CD4-positive, alpha-beta T cell treated with Interferon alpha-2 for 1 hour (primary cell): ENCODE measurements around the gene PARD6B.
A peak's percentile ranks its signal among the peaks of the same experiment; 100 is the strongest.
"Not testable (repeated sequence)": the region's sequence is repeated elsewhere in the genome, so short reads cannot be mapped to it uniquely, and the experiment has no call there.

Experiments used
- DNase-seq, 2 donors: peaks; one replicate each; pipeline ENCODE4 v3.0.0-alpha.2; 2020 to 2022

Gene PARD6B

DNA sequence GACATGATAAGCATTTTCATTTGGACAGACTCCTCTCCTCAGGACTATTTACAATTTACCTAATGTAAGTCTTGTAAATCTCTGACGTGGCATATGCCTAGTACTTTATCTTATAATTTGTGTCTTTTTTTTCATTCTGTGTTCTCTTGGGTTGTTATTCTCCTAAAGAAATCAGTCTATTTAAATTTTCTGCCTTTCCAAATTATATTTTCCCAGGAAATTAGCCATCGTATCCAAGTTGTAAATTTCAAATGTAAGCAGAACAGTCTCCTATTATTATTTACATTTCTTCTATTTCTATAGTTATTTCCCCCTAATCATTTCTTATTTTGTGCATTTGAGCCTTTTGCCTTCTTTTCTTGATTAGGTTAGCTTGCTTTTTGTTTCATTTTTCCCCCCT lies 46.0 kb downstream of the PARD6B start:
- no peak for DNase-seq

DNA sequence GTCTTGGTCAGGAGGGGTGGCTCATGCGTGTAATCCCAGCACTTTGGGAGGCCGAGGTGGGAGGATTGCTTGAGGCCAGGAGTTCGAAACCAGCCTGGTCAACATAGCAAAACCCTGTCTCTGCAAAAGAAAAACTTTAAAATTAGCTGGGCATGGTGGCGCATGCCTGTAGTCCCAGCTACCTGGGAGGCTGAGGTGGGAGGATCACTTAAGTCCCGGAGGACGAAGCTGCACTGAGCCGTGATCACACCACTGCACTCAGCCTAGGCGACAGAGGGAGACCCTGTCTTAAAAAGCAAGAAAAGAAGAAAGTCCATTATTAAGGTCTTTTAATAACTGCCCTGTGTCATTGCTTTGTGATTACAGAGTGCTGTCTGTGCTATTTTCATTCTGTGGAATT lies 47.6 kb downstream of the PARD6B start:
- DNase-seq: not testable (repeated sequence)

DNA sequence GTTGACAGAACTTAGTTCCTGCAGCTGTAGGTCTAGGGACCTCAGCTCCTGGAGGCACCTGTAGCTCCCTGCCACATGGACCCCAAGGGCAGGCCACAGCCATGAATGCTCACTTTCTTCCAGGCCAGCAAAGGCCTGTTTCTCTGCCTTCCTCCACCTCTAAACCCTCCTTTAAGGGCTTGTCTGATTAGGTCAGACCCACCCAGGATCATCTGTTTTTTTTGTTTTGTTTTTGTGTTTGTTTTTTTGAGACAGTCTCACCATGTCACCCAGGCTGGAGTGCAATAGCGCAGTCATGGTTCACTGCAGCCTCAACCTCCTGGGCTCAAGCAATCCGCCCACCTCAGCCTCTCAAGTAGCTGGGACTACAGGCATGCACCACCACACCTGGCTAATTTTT lies 52.0 kb downstream of the PARD6B start:
- no peak for DNase-seq

DNA sequence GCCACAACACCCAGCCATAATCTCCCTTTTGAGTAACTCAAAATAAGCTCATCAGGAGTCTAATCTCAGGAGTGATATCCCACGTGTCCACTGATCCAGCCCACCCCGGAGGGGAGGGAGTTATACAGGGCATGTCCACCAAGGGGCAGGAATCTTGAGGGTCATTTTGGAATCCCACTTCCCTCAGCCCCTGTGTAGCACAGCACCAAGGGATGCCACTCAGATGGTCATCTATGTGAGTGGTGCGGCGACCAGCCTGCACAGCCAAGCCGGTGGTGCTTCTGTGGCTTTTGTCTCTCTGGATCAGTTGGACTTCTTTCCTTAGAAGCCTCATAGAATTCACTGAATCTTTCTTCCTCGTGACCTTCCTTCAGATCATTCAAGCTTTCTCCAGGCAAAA lies 52.5 kb downstream of the PARD6B start:
- DNase-seq: no peak

DNA sequence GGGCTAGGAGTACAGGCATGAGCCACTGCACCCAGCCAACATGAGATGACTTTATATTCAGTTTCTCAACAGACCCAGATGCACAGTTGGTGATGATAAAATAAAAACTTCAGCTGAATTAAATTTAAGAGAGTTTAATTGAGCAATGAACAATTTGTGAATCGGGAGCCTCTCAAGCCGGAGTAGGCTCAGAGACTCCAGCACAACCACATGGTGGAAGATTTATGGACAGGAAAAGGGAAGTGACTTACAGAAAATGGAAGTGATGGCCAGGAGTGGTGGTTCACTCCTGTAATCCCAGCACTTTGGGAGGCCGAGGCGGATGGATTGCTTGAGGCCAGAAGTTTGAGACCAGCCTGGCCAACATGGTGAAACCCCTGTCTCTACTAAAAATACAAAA lies 53.1 kb downstream of the PARD6B start:
- no peak for DNase-seq

DNA sequence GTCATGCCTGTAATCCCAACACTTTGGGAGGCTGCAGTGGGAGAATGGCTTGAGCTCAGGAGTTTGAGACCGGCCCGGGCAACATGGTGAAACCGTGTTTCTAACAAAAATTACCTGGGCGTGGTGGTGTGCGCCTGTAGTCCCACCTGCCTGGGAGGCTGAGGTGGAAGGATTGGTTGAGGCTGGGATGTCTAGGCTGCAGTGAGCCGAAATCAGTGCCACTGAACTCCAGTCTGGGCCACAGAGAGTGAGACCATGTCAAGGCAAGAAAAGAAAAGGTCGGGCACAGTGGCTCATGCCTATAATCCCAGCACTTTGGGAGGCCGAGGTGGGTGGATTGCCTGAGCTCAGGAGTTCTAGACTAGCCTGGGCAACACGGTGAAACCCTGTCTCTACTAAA lies 55.3 kb downstream of the PARD6B start:
- no peak for DNase-seq

DNA sequence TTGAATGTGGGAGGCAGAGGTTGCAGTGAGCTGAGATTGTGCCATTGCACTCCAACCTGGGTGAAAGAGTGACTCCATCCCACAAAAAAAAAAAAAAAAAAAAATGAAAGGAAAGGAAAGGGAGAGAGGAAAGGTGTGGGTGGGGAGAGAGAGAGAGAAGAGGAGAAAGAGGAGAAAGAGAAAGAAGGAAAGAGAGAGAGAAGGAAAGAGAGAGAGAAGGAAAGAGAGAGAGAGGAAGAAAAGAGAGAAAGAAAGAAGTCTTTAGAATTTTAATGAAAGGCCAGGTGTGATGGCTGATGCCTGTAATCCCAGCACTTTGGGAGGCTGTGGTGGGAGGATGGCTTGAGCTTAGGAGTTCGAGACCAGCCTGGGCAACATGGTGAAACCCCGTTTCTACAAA lies 55.8 kb downstream of the PARD6B start:
- no peak for DNase-seq

DNA sequence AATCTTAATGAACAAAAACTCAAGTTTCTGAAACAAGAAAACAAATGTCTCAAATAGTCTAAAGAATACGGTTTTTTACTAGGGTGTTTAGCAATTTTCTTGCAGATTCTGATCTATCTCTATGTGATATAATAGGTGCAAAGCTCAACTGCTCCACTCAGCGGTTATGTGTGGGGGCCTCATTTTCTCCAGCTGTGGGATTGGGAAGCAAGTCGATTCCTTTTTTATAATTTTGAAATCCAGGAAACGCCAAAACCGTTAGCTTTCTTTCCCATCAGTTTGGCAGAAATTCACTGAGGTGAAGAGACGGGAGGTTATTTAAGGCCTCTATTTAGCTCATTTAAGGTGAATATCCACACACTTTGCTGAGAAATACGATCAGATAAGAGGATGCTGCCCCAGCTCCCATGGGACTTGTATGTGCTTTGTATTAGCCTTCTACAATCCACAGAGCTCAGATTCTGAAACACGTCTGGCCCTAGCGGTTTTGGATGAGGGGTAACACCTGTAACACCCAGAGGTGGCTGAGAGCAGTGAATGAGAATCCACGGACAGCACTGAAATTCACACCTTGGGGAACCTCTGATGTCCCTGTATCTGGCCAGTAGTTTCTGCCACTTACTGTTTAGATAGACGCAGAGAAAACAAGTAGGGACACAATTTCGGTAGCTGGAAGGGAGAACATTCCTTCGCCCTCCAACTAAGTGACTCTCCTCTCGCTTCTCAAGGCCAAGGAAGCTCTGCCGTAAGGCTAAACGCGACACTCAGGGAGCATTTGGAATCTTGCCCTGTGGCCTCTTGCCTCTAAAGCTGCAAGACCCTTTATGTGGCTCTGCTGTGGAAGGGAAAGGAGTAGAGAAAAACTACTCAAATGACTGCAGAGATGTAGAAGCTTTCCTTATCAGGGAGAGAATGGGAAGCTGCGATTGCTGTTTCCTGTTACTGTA lies 56.9 kb downstream of the PARD6B start:
- DNase-seq: no peak

DNA sequence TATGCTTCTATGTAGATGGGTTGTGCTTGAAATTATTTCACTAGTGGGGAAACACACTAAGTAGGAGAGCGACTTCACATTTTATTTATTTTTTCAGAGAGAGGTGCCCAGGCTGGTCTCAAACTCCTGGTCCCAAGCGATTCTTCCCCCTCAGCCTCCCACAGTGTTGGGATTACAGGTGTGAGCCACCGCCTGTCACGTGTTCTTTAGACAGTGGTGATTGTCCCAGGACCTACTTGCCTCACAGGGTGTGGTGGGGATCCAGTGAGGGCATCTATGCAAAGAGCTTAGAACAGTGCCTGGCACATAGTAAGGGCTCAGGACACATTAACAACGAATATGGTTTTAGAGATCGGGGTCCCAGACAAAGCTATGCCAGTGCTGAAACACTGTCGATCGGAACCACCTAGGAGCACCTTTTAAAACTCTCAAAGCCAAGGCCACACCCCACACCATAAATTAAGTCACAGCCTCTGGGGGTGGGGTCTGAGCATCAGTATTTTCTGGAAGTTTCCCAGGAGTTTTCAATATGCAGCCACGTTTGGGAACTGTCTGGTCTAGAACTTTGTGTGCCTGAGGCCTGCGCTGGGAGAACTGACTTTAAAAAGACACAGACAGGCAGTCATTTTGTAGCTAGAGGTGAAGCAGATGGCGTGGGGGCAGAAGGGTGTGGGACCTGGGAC lies 58.7 kb downstream of the PARD6B start:
- DNase-seq: no peak

DNA sequence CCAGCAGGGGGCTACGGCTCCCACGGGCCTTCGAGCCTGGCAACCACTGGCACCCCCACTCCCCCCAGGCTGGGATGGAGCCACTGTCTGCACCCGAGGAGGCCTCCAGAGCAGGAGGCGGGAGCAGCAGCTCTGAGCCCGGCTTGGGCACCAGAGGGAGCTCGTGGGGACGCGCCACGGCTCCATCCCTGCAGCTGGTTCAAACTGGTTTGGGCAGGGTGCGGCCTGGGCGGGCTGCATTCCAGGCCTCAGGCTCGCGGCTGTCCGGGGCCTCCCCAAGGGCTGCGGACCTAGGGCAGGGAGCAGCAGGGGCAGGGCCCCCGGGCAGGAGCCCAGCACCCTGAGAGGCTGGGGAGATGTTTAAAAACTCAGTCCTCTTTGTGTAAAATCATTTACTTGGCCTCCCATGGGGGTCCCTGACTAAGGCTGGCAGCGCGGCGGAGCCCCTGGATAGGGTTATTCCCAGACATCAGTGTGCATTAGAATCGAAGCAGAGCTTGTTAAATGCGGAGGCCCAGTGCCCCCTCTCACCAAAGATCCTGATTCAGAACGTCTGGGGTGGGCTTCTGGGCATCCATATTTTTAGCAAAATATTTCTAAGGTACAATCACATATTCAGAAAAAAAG lies 59.4 kb downstream of the PARD6B start:
- peak; percentile 73 to 79 for DNase-seq

DNA sequence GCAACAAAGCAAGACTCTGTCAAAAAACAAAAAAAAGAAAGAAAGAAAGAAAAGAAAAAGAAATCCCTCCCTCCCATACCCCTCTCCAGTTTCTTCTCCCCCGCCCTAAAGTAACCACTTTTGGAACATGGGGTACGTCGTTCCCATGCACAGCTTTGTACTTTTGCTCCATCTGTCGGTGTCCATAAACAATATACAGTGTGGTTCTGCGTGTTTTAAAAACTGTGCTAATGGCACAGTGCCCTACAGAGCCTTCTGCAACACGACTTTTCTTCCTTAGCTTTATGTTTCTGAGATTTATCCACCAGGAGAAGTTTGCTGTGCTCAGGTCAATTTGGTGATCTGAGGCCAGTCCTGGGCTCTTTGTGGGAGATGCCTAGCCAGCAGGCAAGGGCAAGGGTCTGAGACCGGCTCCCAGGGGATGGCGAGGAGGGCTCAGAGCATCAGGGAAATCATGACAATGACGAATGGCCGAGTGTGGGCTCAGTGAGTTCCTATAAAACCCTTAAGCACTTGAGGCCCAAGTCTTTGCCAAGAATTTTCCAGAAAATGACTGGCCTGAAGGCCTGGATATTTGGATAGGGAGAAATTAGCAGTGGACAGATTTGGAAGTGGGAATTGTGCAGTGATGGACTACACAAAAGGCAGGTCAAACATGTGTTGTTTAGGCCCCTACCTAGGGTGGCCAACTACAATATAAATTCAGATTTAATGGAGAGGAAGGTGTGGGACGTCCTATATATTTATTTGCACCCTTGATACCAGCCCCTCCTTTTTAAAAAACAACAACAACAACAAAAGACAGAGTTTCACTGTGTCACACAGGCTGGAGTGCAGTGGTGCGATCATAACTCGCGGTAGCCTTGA lies 61.6 kb downstream of the PARD6B start:
- no peak for DNase-seq

DNA sequence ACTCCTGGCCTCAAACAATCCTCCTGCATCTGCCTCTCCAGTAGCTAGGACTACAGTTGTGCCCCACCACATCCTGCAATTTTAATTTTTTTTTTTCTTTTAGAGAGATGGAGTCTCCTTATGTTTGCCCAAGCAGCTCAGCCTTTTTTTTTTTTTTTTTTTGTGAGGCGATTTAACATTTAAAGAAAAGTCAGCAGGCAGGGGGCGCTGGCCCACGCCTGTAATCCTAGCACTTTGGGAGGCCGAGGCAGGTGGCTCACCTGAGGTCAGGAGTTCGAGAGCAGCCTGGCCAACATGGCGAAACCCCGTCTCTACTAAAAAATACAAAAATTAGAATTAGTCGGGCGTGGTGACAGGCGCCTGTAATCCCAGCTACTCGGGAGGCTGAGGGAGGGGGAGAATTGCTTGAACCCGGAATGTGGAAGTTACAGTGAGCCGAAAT lies 62.2 kb downstream of the PARD6B start:
- peak; percentile 44 to 63 for DNase-seq

DNA sequence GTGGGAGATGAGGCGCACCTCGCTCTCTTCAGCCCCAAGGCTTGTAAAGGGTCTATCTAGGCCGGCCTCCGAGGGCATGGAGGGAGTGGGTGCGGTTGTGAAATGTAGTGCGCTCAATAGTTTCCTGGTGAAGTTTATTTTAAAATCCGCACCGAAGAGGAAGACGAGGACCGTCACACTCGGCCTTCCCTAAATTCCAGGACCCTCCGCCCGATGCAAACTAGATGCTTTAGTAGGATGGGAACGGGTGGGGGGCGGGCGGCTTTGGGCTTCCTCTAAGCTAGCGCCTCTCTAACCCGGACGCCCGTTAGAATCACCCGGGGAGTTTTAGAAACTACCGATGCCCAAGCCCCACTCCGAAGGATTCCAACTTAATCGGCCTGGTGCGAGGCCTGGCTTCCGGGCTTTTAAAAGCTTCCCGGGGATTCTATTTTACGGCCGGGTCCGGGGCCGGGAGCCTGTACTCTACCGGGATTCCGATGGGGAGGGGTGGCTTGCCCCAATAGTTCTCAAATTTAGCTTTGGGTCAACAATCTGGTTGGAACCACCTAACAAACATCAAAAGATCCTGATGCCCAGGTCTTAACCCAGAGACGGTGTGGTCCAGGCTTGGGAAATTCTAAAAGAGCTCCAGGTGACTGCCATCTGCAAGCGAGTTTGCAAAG lies 62.9 kb downstream of the PARD6B start:
- DNase-seq: no peak

DNA sequence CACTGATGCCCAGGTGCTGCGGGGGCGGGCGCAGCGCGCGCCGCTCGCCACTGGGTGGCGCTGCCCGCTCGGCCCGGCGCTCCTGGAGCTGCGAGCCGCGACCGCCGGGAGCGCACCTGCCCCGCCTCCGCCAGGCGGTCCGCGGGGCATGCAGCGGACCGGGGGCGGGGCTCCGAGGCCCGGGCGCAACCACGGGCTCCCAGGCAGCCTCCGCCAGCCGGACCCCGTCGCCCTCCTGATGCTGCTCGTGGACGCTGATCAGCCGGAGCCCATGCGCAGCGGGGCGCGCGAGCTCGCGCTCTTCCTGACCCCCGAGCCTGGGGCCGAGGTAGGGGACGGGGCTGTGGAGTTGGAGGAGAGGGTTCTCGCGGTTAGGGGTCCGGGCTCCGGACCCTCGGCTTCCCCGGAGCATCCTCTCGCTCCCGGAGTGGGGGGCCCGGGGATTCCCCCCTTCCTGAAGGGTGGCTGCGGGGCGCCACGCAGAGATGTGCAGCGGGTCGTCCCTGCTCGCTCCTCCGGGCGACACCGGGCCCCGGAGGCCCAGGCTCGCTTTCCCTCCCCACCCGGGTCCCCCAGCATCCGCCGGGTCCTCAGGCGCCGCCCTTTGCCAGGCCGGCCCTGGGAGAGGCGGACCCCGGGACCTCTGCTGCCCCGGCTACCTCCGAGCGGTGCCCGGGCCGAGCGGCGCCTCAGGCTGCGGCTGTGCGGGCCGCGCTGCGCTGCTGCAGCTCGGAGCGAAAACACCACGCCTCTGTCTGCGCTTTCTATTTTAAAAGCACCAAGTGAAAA lies 63.7 kb downstream of the PARD6B start, which contains the start of gene BCAS4:
Gene BCAS4, plus strand, starts transcription at position 216 of the 789 bp plus-strand sequence. Its CDS starts 23 bp downstream, at position 239.
- peak; percentile 85 to 91 for DNase-seq

DNA sequence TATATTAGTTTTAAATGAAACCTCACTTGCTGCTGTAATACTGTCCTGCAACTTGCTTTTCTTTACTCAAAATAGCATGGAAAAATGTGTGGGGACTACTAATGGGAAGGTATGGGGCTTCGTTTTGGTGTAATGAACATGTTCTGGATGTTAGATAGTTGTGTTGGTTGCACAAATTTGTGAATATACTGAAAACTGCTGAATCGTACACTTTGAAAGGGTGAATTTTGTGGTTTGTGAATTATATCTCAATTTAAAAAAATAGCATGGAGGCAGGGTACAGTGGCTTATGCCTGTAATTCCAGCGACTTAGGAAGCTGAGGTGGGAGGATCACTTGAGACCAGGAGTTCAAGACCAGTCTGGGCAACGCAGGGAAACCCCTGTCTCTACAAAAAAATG lies 65.8 kb downstream of the PARD6B start:
- no peak for DNase-seq

DNA sequence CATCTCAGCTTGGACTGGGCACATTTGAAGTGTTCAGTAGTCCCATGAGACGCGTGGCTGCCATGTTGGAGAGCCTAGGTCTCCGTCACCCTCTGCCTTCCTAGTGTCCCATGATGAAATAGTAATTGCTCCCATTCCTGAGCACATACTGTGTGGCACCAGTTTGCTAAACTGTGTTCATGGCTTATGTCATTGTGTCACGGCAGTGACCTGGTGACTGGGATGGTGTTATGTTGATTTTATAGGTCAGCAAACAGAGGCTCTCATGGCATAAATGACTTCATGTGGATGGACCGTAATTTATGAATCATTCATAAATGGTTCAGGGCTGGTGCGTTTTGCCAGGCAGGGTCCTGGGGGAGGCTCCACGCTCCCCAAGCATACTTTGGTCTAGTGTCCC lies 67.3 kb downstream of the PARD6B start:
- DNase-seq: no peak

DNA sequence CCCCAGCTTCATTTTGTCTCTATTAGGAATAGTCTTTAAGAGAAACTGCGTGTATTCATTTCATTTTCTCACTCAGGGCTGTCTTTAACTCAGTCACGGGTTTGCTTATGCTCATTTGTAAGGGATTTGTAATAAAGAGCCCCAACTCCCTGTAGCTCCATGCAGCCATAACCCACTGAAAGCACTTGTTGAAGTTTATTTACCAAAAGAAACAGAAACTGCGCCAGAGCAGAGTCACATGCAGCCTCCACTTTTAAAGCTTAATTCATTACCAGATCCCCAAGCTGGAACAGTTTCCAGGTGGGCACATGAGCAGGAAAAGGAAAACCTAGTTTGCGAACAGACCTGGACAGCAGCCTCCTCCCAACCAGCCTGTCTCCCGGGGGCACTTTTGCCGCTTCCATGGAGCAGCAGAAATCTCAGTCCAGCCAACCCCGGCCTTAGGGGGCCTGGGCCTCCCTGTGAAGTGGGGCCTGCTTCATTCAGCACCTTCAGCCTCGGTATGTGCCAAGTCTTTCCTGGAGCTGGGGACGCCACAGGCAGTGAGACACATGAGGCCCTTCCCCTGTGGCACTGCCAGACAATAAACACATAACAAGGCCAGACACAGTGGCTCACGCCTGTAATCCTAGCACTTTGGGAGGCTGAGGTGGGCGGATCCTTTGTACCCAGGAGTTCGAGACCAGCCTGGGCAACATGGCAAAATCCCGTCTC lies 68.0 kb downstream of the PARD6B start:
- no peak for DNase-seq

DNA sequence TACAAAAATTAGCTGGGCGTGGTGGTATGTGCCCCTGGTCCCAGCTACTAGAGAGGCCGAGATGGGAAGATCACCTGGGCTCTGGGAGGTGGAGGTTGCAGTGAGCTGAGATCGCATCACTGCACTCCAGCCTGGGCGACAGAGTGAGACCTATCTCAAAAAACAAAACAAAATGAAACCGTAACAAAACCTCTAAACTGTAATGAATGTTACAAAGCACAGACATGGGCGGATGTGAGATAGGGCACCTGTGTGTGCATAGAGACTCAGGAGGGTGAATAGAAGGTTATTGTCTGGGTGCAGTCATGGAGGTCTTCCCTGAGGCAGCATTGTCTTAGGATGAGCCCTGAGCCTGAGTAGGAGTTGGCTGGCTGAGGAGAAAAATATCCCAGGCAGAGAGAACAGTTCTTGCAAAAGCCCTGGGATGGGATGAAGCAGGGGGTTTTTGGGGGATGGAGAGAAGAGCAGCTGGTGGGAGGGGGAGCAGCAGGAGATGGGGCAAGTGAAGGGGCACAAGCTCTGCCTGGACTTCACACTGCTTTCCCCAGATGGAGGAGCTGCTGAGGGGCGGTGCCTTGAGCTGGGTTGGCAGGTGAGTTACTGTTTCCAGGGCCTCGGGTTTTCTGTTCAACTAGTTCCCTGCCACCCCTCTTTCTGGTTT lies 68.6 kb downstream of the PARD6B start:
- DNase-seq: no peak

DNA sequence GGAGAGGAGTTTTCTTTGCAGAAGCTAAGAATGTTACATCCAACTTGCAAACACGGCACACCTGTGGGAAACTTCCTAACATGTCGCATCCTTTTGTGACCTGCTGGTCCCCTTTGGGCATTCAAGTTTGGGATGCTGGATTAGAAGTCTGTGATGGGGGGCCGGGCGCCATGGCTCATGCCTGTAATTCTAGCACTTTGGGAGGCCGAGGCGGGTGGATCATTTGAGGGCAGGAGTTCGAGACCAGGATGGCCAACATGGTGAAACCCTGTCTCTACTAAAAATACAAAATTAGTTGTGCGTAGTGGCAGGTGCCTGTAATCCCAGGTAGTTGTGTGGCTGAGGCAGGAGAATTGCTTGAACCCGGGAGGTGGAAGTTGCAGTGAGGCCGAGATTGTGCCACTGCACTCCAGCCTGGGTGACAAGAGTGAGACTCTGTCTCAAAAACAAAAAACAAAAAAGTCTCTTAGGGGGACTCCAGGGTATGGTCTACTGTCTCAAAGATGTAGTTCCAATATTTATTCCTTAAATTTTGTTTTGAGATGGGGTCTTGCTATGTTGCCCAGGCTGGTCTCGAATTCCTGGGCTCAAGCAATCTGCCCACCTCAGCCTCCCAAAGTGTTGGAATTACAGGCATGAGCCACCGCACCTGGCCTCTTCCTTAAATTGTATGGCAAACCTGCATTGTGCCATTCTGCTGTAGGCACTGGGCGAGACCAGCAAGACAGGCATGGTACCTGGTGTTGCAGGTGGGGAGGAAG lies 69.8 kb downstream of the PARD6B start:
- DNase-seq: not testable (repeated sequence)
